Measurements from ENCODE around the gene FLT3.
A peak's percentile ranks its signal among the peaks of the same experiment; 100 is the strongest.
"Not testable (repeated sequence)": the region's sequence is repeated elsewhere in the genome, so short reads cannot be mapped to it uniquely, and the experiment has no call there.

FLT3 gene

DNA sequence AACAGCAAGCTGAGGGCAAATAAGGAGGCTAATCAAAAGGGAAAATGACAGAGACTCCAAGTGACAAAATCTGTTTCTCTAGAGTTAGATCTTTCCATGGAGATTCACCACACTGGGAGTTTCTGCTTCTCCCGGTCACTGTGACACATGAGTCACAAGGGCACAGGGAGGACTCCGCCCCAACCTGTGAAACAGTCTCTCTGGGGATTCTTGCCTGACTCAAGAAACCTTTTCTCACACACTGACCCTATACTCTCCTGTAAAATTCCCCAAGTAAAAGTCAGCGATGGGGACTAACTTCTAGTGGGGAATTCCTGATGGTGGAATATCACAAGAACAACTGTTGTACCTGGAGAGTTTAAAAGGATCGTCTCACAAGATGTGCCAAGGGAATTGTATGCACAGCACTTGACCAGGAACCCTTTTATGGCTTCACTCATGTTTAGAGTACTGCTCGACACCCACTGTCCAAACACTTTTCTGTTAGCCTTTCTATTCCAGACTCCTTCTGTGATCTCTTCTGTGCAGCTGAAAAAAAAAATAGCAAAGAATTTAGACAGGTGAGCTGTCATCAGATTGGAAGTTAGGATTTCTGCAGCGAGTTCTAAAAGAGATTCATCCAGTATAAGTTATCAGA, 65.1 kb downstream of the FLT3 start:
- TF ChIP-seq, protein P1, sequence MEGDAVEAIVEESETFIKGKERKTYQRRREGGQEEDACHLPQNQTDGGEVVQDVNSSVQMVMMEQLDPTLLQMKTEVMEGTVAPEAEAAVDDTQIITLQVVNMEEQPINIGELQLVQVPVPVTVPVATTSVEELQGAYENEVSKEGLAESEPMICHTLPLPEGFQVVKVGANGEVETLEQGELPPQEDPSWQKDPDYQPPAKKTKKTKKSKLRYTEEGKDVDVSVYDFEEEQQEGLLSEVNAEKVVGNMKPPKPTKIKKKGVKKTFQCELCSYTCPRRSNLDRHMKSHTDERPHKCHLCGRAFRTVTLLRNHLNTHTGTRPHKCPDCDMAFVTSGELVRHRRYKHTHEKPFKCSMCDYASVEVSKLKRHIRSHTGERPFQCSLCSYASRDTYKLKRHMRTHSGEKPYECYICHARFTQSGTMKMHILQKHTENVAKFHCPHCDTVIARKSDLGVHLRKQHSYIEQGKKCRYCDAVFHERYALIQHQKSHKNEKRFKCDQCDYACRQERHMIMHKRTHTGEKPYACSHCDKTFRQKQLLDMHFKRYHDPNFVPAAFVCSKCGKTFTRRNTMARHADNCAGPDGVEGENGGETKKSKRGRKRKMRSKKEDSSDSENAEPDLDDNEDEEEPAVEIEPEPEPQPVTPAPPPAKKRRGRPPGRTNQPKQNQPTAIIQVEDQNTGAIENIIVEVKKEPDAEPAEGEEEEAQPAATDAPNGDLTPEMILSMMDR (IDR thresholded peaks at IDR 0.05; ENCODE audit: insufficient read depth, low read depth, low read length, missing control alignments): no peak
- no peak overlapping the region for H3K4me3 ChIP-seq (ENCODE audit: low read depth, low read length)
- DNase-seq (ENCODE audit: low read depth): peak; percentile 51

DNA sequence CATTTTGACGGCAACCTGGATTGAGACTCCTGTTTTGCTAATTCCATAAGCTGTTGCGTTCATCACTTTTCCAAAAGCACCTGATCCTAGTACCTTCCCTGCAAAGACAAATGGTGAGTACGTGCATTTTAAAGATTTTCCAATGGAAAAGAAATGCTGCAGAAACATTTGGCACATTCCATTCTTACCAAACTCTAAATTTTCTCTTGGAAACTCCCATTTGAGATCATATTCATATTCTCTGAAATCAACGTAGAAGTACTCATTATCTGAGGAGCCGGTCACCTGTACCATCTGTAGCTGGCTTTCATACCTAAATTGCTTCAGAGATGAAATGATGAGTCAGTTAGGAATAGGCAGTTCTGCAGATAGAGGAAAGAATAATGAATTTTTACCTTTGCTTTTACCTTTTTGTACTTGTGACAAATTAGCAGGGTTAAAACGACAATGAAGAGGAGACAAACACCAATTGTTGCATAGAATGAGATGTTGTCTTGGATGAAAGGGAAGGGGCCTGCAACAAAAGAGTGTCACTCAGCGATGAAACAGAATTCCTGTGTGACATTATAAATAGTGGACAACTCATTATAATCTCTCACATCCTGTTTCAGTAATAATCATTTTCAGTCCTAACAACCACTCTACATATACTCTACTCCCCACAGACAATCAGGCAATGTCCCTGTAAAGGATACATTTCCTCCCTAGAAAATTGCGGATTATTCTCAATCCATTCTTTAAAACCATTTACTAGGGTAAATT, 66.3 kb downstream of the FLT3 start:
- DNase-seq (ENCODE audit: low read depth): no peak
- H3K4me3 ChIP-seq (ENCODE audit: low read depth, low read length): no peak overlapping the region
- TF ChIP-seq, protein P1 (IDR thresholded peaks at IDR 0.05; ENCODE audit: insufficient read depth, low read depth, low read length, missing control alignments): no peak

DNA sequence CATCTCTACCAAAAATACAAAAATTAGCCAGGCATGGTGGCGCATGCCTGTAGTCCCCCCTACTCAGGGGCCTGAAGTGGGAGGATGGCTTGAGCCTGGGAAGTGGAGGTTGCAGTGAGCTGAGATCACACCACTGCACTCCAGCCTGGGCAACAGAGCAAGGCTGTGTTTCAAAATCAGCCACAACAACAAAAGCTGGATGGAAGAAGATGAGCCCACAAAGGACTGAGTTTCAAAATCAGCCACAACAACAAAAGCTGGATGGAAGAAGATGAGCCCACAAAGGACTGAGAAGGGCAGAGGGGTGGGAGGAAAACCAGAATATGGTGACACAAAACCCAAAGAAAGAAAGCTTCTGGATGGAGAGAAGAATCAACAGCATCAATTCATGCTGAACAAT, 67.9 kb downstream of the FLT3 start:
- not testable (repeated sequence) for DNase-seq (ENCODE audit: low read depth); H3K4me3 ChIP-seq (ENCODE audit: low read depth, low read length)

DNA sequence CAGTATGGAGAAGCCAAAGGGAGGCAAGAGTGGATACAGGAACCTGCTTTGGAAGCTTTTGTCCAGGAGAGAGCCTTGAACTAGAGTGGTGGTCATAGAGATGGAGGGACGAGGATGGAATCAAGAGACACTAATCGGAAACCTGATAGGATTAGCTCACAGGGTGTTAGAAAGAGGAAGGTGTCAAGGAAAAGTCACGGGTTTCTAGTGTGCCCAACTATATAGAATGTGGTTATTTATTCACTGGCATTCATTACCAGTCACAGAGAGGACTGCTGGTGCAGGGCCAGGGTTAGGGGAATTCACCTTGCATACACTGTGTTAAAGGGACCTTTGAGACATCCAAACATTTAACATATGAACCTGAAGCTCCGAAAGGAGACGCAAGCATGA, 68.5 kb downstream of the FLT3 start:
- no peak overlapping the region for H3K4me3 ChIP-seq (ENCODE audit: low read depth, low read length)
- DNase-seq (ENCODE audit: low read depth): no peak
- TF ChIP-seq, protein P1 (IDR thresholded peaks at IDR 0.05; ENCODE audit: insufficient read depth, low read depth, low read length, missing control alignments): no peak

DNA sequence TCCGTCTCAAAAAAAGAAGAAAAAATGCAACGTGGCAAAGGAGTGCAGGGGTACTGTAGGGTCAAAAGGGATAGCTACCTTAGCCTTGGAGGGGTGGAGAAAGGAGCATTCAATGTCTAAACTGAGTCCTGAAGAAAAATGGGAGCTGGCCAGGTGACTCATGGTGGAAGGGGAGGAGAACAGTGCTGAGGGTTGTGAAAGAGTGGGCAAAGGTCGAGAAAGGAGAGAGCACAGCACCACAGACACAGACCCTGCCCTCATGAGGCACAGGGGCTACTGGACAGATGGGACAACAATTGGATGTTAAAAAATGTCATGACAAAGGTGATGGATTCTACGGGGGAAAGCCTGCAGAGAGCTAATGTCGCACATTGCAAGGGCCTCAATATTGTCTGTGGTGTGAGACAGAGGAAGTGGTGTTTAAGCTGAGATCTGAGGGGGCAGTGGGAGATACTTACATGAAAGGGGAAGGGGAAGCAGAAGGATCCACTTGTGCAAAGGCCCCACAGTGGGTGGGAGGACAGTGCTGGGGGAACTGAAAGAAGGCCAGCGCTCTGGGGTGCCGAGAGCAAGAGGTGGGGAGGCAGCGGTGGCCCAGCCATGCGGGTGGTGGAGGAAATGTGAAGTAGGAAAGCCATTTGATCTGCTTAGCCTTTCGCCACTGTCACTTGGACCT, 69.0 kb downstream of the FLT3 start:
- H3K4me3 ChIP-seq (ENCODE audit: low read depth, low read length): no peak overlapping the region
- DNase-seq (ENCODE audit: low read depth): peak; percentile 64
- TF ChIP-seq, protein P1 (IDR thresholded peaks at IDR 0.05; ENCODE audit: insufficient read depth, low read depth, low read length, missing control alignments): no peak

DNA sequence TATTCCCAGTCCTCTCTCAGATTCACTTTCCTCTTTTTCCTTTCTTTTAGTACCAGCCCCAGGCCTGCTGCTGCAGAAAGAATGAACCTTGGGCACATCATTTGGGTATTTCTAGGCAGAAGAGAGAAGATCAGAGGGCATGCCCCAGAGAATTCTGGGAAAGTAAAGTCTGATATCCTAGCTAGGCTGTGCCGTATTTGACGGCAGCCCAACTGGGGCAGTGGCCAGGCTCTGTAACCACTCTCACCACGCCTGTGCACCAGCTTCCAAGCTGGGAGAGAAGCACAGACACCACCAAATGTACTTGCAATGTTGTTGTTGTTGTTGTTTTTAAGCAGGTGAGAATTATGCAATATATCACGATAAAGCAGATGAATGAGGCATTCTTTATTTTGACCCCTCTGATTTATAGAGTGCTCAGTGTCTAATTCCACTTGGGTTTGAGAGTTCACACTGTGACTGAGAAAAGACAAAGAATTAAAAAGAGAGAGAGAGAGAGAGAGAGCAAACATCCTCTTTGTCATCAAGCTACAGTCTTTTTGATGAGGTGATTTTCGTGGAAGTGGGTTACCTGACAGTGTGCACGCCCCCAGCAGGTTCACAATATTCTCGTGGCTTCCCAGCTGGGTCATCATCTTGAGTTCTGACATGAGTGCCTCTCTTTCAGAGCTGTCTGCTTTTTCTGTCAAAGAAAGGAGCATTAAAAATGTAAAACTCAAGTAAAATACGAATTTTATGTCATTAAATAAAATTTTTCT, 72.6 kb downstream of the FLT3 start:
- H3K4me3 ChIP-seq (ENCODE audit: low read depth, low read length): no peak overlapping the region
- TF ChIP-seq, protein P1 (IDR thresholded peaks at IDR 0.05; ENCODE audit: insufficient read depth, low read depth, low read length, missing control alignments): no peak
- DNase-seq (ENCODE audit: low read depth): no peak

DNA sequence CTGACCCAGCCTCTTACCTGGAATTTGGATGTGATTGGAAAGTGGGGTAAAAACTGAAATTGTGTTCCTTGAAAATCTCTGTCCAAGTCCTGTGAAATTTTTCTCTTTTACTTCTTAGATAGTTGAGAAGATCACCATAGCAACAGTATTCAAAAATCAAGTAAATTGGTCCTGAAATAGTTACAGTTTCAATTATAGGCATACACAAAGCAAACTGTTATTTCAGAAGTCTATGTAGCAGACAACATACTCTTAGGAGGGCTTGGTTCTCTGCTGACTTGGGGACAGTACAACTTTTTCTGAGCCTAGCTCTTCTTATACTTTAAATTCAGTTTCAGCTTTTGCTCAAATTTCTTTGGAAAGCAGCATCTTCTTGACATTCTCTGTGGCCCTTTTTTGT, 73.3 kb downstream of the FLT3 start:
- TF ChIP-seq, protein P1 (IDR thresholded peaks at IDR 0.05; ENCODE audit: insufficient read depth, low read depth, low read length, missing control alignments): no peak
- no peak for DNase-seq (ENCODE audit: low read depth)
- no peak overlapping the region for H3K4me3 ChIP-seq (ENCODE audit: low read depth, low read length)

Measured in GM12865 (cell line).